ENCODE data around the gene EPHA2.
A peak's percentile ranks its signal among the peaks of the same experiment; 100 is the strongest.

EPHA2 gene

DNA sequence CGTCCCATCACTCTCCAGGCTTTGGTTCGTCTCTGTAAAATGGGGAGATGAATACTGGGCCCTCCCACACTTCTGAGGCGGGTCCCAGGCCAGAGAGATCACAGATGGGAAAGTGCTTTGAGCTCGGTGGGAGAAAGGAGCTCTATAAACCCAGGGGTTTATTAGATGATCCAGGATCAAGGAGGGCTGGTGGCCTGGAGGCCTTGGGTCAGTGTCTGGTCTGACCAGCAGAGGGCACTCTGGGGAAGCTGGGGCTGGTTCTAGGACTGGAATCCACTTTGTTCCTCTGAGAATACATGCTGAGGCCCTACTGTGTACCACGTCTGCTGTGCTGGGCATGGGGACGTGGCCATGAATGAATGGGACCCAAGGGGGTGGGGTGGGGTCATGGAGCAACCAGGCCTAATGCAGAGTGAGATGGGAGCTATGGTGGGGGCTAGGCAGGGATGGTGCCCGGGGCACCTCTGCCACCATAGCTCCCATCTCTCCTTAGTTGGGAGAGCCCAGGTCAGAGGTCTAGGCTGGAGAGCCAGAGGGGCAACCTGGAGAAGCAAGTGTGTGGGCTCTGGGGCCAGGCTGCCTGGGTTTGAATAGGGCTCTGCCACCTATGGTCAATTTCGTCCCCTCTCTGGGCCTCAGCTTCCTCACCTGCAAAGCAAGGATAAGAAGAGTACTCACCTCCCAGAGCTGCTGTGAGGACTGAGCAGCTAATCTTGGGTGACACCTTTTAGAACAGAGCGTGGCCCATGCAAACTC lies 73.4 kb downstream of the EPHA2 start:
- Mint-ChIP-seq H3K9me3 (no peaks in the 10 kb centered on the region), H3K27ac (peak overlapping the region in 1 of 2 donors; percentile 38), H3K36me3 (ENCODE audit: insufficient read depth) (no peaks in the 10 kb centered on the region), H3K27me3 (no peaks in the 10 kb centered on the region), H3K4me1 (ENCODE audit: low read depth in 2 of 2) (peaks cover 10 to 13% of the 10 kb centered on the region in 2 donors), H3K4me3 (no peak overlapping the region)
- ATAC-seq (replicated peaks) (peak; percentile 25), DNase-seq (peak; percentile 60 to 66 (median 65))

DNA sequence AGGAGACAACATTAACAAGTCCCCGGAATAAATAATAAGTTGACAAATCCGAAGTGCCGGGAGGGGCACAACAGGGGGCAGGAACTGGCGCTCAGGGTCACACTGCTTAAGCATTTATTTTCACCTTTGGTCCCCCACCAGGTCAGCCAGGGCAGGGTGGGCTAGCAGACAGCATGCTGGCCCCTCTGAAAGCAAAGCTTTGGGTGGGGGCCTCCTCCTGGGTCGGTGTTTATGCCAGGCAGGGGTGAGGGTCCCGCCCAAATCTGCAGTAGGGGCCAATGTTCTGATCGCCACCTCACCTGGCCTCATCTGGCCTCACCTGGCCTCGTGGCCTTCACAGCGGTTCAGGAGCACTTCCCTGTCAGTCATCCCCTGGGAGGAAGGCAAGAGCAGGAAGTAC lies 74.2 kb downstream of the EPHA2 start:
- Mint-ChIP-seq H3K4me1 (ENCODE audit: low read depth in 2 of 2) (peaks cover 10 to 13% of the 10 kb centered on the region in 2 donors), H3K36me3 (ENCODE audit: insufficient read depth) (no peaks in the 10 kb centered on the region), H3K9me3 (no peaks in the 10 kb centered on the region), H3K27ac (no peak overlapping the region), H3K4me3 (no peak overlapping the region), H3K27me3 (no peaks in the 10 kb centered on the region)
- DNase-seq (no peak), ATAC-seq (replicated peaks) (no peak)

DNA sequence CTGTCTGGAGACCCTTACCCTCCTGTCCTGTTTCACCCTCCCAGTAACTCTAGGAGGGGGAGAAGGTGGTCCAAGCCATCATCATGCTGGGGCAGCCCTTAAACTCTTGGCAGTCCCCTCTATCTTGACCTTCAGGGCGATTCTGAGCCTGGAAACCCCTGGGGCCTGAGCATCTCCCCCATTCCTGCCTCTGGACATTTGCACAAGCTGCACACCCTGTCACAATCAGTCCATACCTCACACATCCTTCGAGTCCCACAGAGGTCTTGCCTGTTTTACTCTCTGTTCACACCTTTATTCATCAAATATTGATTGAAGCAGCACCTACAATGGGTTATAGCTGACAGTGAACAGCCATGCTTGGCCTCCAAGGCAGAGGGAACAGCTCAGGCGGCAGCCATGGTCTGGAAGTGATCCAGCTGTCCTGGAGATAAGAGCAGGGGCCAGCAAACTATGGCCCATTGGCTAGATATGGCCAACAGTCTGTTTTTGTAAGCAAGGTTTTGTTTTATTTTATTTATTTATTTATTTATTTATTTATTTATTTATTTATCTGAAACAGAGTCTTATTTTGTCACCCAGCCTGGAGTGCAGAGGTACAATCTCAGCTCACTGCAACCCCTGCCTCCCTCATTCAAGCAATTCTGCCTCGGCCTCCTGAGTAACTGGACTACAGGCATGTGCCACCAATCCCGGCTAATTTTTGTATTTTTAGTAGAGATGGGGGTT lies 75.3 kb downstream of the EPHA2 start:
- Mint-ChIP-seq H3K4me1 (ENCODE audit: low read depth in 2 of 2) (peaks cover 10 to 13% of the 10 kb centered on the region in 2 donors), H3K9me3 (no peaks in the 10 kb centered on the region), H3K27ac (peak overlapping the region in 1 of 2 donors; percentile 47), H3K36me3 (ENCODE audit: insufficient read depth) (peaks cover 1% of the 10 kb centered on the region), H3K27me3 (no peaks in the 10 kb centered on the region), H3K4me3 (no peak overlapping the region)
- ATAC-seq (replicated peaks) (no peak), DNase-seq (no peak)

DNA sequence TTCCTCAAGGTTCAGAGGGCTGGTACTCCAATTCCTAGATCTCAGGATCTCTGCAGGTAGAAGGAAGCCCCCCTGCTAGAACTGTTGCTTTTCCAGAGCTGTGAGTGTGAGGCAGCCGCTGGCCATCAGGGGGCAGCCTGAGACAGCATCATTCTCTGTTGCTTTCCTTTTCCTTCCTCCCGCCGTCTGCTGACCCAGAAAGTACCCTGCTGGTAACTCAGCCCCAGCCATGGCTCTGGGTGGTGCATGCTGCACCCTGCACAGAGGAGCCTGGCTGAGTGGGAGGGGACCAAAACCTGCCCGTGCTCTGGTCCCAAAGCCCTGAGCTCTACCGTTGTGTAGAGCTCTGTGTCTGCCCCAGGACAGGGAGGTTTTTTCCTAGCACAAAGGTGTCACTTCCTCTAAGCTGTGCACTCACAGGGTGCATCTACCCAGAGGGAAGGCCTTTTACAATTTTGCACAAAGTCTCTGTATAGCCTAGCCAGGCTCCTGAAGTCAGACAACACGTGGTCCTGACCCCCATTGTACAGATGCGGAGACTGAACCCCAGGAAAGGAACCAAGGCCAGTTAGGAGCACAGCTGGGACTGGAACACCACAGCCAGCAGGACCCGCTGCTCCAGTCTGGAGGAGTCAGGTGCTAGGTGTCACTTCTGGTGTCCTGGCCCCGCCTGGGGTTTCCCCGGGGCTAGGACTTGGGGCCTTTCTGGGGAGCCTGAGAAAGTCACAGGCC lies 76.8 kb downstream of the EPHA2 start:
- Mint-ChIP-seq H3K9me3 (no peaks in the 10 kb centered on the region), H3K4me1 (ENCODE audit: low read depth in 2 of 2) (peaks cover 10 to 17% of the 10 kb centered on the region in 2 donors), H3K27ac (peak overlapping the region; percentile 54 to 76), H3K27me3 (peaks cover 5 to 7% of the 10 kb centered on the region in 2 donors), H3K4me3 (peak overlapping the region; percentile 82 to 84), H3K36me3 (ENCODE audit: insufficient read depth) (peaks cover 4% of the 10 kb centered on the region)
- ATAC-seq (replicated peaks): peak; percentile 83
- peak; percentile 65 to 84 (median 69) for DNase-seq

DNA sequence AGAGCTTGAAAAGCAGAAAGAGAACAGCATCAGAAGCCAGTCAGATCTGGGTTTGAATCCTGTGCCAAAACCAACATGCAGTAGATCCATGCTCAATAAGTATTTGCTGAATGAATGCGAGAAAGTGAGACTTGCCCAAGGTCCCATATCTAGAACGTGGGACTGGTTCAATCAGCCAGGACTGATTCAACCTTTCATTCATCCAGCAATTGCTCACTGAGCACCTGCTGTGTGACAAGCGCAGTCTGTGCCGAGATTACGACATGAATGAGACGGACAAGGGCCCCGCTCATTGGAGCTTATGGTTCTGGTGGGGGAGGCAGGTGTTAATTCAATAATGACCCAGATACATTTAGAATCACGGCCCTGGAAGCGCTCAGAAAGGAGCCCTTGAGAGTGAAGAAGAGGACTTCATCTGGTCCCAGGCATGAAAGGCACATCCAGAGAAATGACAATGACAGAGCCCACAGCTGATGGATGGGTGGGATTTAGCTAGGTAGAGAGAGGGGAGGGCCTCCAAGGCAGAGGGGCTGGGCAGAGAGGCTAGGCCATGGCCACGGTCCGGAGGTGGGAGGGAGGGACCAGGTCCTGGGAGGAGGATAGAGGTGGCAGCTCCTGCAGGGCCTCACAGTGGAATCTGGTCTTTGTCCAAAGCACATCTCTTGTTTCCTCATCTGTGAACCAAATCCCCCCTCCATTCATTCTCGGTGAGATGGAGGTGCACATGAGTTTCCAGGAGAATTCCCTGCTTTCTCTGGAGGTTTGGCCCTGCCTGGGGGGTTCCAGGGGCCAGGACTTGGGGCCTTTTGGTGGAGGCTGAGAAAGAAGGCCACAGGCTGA lies 78.2 kb downstream of the EPHA2 start:
- Mint-ChIP-seq H3K27me3 (peaks cover 6 to 13% of the 10 kb centered on the region in 2 donors), H3K4me1 (ENCODE audit: low read depth in 2 of 2) (peaks cover 15 to 21% of the 10 kb centered on the region in 2 donors), H3K9me3 (no peaks in the 10 kb centered on the region), H3K27ac (peak overlapping the region; percentile 26 to 77), H3K4me3 (peak overlapping the region; percentile 28 to 82), H3K36me3 (ENCODE audit: insufficient read depth) (peaks cover 4% of the 10 kb centered on the region)
- ATAC-seq (replicated peaks) (no peak), DNase-seq (no peak)

DNA sequence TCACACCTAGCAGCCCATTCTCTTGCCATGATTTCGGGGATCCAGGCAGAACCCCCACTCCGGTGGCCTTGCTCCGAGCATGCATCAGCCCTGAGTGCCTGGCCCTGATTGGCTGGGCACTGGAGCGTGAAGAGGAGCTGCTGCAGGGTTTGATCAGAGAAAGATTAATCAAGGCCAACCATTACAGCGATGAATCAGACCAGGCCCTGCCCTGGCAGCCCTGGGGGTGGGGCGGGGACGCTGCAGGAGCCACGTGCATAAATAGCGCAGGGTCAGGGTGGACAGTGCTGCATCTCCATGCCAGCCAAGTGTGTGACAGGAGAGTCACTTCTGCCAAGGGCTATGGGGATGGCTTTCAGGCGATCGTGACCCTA lies 79.0 kb downstream of the EPHA2 start:
- no peak for DNase-seq
- ATAC-seq (replicated peaks): no peak
- Mint-ChIP-seq H3K36me3 (ENCODE audit: insufficient read depth) (peaks cover 7% of the 10 kb centered on the region), H3K9me3 (no peaks in the 10 kb centered on the region), H3K4me1 (ENCODE audit: low read depth in 2 of 2) (peaks cover 13 to 21% of the 10 kb centered on the region in 2 donors), H3K27ac (peak overlapping the region in 1 of 2 donors; percentile 77), H3K27me3 (peaks cover 6 to 13% of the 10 kb centered on the region in 2 donors), H3K4me3 (no peak overlapping the region)

DNA sequence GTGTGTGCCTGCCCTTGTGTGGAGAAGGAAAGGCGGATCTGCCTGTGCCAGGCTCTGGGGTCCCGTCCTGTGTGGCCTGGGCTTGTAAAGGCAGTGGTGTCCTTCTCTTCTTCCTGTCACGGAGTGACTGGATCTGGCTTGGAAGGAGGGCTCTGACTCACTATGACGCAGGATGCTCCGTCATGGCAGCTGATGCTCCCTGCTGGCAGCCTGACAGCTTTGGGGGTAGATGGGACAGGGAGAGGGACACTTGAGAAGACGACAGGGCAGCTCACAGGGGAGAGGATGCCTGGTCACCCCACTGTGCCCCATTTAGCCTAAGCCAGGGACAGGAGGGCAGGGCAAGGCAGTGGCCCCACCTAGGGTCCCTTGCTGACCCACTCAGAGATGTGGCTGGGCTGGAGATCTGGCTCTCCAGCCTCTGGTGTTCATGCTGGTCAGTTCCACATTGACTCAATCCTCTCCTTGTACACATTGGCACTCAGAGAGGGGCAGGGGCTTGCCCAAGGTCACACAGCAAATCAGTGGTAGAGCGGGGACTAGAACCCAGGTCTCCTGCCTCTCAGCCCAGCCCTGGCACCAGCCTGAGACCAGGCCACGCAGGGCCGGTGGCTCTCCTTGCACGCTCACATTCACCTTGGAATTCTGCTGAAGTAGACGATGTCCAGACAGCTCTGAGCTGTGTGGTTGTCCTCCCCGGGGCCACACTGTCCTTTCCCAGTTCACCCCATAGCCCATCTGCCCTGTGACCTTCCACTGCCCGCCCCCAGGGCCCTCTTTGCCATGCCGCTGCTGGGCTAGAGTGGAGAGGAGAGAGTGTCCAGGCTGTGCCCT lies 79.6 kb downstream of the EPHA2 start:
- Mint-ChIP-seq H3K27ac (no peak overlapping the region), H3K27me3 (peaks cover 6 to 13% of the 10 kb centered on the region in 2 donors), H3K4me1 (ENCODE audit: low read depth in 2 of 2) (peaks cover 16 to 21% of the 10 kb centered on the region in 2 donors), H3K9me3 (no peaks in the 10 kb centered on the region), H3K4me3 (no peak overlapping the region), H3K36me3 (ENCODE audit: insufficient read depth) (peaks cover 7% of the 10 kb centered on the region)
- DNase-seq: no peak
- no peak for ATAC-seq (replicated peaks)

DNA sequence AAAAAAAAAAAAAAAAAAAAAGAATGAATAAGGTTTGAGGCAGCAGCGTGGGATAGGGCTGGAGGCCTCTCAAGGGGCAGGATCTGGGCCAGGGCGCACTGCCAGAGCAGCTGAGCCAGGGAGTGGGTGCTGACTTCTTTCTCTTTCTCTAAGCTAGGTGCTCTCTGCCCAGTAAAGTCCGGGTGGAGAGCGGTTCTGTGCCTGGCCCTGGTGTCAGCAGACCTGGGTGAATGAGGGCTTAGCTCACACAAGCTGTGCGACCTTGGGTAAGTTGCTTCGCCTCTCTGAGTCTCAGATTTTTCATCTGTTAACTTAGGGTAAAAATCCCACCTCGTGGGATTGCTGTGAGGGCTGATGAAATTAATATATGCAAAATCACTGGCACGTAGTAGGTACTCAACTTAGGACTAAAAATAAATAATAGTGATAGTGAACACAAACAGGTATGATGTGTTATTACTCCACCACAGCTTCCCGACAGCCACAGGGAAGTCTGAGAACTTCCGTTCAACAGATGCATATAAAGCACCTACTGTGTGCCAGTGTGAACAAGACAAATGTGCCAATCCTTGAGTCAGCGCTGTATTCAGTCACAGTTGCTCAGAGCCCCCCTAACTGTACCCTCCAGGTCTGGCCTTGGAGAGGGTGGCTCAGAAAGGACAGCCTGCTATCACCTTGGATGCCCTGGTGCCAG lies 80.4 kb downstream of the EPHA2 start:
- Mint-ChIP-seq H3K27me3 (peaks cover 6 to 13% of the 10 kb centered on the region in 2 donors), H3K4me3 (no peak overlapping the region), H3K36me3 (ENCODE audit: insufficient read depth) (peaks cover 7% of the 10 kb centered on the region), H3K4me1 (ENCODE audit: low read depth in 2 of 2) (peaks cover 20 to 23% of the 10 kb centered on the region in 2 donors), H3K27ac (no peak overlapping the region), H3K9me3 (no peaks in the 10 kb centered on the region)
- no peak for DNase-seq
- no peak for ATAC-seq (replicated peaks)
